ENCODE measurements around the gene ASPHD1. TPM values are rescaled to one million over a fixed set of nuclear protein-coding genes. Genes with fewer than 3 reads are reported as not detected.

ASPHD1 gene
- total and polyA plus RNA-seq, 2 of the 4 experiments (the other 2 are of a cell fraction) = 4.1 to 14.5 TPM

DNA sequence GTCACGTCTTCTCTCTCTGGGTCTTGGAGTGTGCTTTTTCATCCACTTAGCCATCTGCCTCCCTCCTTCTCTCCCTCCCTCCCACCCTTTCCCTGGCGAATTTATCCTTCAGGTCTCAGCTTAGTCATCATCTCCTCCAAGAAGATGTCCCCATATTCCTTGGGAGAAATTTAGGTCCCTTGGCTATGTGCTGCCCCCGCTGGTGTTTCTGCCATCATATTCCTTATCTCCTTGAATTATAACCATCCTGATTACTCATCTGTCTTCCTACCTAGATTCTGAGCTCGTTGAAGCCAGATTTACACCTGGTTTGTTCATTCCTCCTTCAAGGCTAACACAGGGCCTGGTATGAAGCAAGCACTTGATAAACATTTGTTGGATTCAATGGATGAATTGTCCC is 5.9 kb upstream of the ASPHD1 start:
- Histone ChIP-seq H2BK5ac (ENCODE audit: low read depth, low read length, poor library complexity, severe bottlenecking) (no peak overlapping the region), H2BK15ac (ENCODE audit: low read depth, low read length) (no peak overlapping the region), H3K27me3 (ENCODE audit: control insufficient read depth, insufficient read depth, low read length) (peaks cover 5% of the 10 kb centered on the region; the same call in 1 of the 2 replicates), H3K36me3 (ENCODE audit: control insufficient read depth, insufficient read depth, low read length) (0 out of 2 replicates have a peak, but pooled peaks cover 2% of the 10 kb centered on the region), H3K4ac (ENCODE audit: low read depth, low read length) (no peak overlapping the region), H3K4me1 (ENCODE audit: control insufficient read depth, insufficient read depth, low read length) (peaks cover 2% of the 10 kb centered on the region; the same call in 1 of the 2 replicates), H4K20me1 (ENCODE audit: insufficient read depth, low read length) (0 out of 2 replicates have a peak, but pooled peaks cover 2% of the 10 kb centered on the region), H3K4me2 (ENCODE audit: low read depth, low read length) (no peak overlapping the region), H3K23ac (ENCODE audit: low read depth, low read length) (no peak overlapping the region), H4K8ac (ENCODE audit: low read depth in 2 of 2, low read length in 2 of 2) (no peak overlapping the region), H3K27ac (ENCODE audit: insufficient read depth, low read length) (no peak overlapping the region), H3K9me3 (ENCODE audit: control insufficient read depth, insufficient read depth, low read length) (no peaks in the 10 kb centered on the region), H3K14ac (replicated peaks; ENCODE audit: low read depth, low read length) (no peak overlapping the region), H3K9ac (ENCODE audit: low read depth, low read length) (no peak overlapping the region), H2BK20ac (ENCODE audit: low read depth, low read length) (no peak overlapping the region), H4K5ac (ENCODE audit: low read depth, low read length) (no peak overlapping the region), H2AFZ (replicated peaks; ENCODE audit: low read length, poor library complexity) (no peak overlapping the region), H2AK9ac (replicated peaks; ENCODE audit: low read depth, low read length, poor library complexity) (no peak overlapping the region), H3K18ac (ENCODE audit: low read depth, low read length) (no peak overlapping the region), H2BK120ac (ENCODE audit: low read depth, low read length) (no peak overlapping the region), H4K91ac (ENCODE audit: insufficient read depth, low read depth, low read length) (no peak overlapping the region), H3K4me3 (ENCODE audit: insufficient read depth, low read depth, low read length) (no peak overlapping the region), H3K56ac (ENCODE audit: extremely low read depth, insufficient read depth, low read length) (no peak overlapping the region), H2AK5ac (ENCODE audit: low read depth, low read length) (no peak overlapping the region), H3K9me1 (ENCODE audit: insufficient read depth, low read length) (no peaks in the 10 kb centered on the region; the same call in 1 of the 2 replicates), H3K79me1 (ENCODE audit: low read depth in 1 of 2, low read length in 2 of 2) (no peaks in the 10 kb centered on the region)
- ChIA-PET POLR2A (ENCODE audit: unreplicated experiment) (no interaction called here), CTCF (no interaction called here)
- TF ChIP-seq BHLHE40 (IDR thresholded peaks at IDR 0.05; ENCODE audit: low read depth, low read length) (no peak), SMC3 (IDR thresholded peaks at IDR 0.05; ENCODE audit: low read depth, low read length) (no peak), MXI1 (IDR thresholded peaks at IDR 0.05; ENCODE audit: borderline replicate concordance, low read depth, low read length) (no peak), RCOR1 (IDR thresholded peaks at IDR 0.05; ENCODE audit: insufficient replicate concordance, low read length) (no peak), POLR2A (IDR thresholded peaks at IDR 0.05; ENCODE audit: low read depth, low read length) (no peak), MAFK (IDR thresholded peaks at IDR 0.05; ENCODE audit: low read depth, low read length) (no peak), FOS (IDR thresholded peaks at IDR 0.05; ENCODE audit: low read depth, low read length) (no peak), NFE2L2 (IDR thresholded peaks at IDR 0.05; ENCODE audit: low read depth, low read length) (no peak), CEBPB (IDR thresholded peaks at IDR 0.05; ENCODE audit: low read depth, low read length) (no peak), RFX5 (IDR thresholded peaks at IDR 0.05; ENCODE audit: low read depth, low read length) (no peak), RAD21 (IDR thresholded peaks at IDR 0.05; ENCODE audit: low read length) (no peak), CHD1 (IDR thresholded peaks at IDR 0.05; ENCODE audit: low read depth, low read length) (no peak), MAZ (IDR thresholded peaks at IDR 0.05; ENCODE audit: borderline replicate concordance, low read depth, low read length) (no peak)
- TF ChIP-seq, protein P1, sequence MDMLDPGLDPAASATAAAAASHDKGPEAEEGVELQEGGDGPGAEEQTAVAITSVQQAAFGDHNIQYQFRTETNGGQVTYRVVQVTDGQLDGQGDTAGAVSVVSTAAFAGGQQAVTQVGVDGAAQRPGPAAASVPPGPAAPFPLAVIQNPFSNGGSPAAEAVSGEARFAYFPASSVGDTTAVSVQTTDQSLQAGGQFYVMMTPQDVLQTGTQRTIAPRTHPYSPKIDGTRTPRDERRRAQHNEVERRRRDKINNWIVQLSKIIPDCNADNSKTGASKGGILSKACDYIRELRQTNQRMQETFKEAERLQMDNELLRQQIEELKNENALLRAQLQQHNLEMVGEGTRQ (IDR thresholded peaks at IDR 0.05; ENCODE audit: low read depth, low read length) = no peak
- TF ChIP-seq, protein P2, sequence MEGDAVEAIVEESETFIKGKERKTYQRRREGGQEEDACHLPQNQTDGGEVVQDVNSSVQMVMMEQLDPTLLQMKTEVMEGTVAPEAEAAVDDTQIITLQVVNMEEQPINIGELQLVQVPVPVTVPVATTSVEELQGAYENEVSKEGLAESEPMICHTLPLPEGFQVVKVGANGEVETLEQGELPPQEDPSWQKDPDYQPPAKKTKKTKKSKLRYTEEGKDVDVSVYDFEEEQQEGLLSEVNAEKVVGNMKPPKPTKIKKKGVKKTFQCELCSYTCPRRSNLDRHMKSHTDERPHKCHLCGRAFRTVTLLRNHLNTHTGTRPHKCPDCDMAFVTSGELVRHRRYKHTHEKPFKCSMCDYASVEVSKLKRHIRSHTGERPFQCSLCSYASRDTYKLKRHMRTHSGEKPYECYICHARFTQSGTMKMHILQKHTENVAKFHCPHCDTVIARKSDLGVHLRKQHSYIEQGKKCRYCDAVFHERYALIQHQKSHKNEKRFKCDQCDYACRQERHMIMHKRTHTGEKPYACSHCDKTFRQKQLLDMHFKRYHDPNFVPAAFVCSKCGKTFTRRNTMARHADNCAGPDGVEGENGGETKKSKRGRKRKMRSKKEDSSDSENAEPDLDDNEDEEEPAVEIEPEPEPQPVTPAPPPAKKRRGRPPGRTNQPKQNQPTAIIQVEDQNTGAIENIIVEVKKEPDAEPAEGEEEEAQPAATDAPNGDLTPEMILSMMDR (conservative IDR thresholded peaks at IDR 0.05; ENCODE audit: low read depth, low read length) = no peak
- TF ChIP-seq, protein P3, sequence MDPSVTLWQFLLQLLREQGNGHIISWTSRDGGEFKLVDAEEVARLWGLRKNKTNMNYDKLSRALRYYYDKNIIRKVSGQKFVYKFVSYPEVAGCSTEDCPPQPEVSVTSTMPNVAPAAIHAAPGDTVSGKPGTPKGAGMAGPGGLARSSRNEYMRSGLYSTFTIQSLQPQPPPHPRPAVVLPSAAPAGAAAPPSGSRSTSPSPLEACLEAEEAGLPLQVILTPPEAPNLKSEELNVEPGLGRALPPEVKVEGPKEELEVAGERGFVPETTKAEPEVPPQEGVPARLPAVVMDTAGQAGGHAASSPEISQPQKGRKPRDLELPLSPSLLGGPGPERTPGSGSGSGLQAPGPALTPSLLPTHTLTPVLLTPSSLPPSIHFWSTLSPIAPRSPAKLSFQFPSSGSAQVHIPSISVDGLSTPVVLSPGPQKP (IDR thresholded peaks at IDR 0.05; ENCODE audit: borderline replicate concordance, low read depth, low read length) = no peak
- ATAC-seq (ENCODE audit: low read depth) (no peak), DNase-seq (no peak)
- intact Hi-C loops (cut with micrococcal nuclease) (no loop called here), dilution Hi-C loops (cut with HindIII; ENCODE audit: low sequenced_read_pairs, unreplicated experiment) (no loop called here), in situ Hi-C loops (cut with MboI; ENCODE audit: low sequenced_read_pairs) (no loop called here)
- WGBS, 2 experiments (ENCODE audit: extremely low coverage in 2 of 2, insufficient read length in 1 of 2) = 75% methylated on average over 2 of the region's 4 CpGs; no CpG with 5 or more reads in 1 of the 2 experiments
- no TSS peak for BruUV-seq (replicated peaks)

Data from IMR-90 (cell line).